ENCODE data around the gene MAP2K5.

The MAP2K5 gene

DNA sequence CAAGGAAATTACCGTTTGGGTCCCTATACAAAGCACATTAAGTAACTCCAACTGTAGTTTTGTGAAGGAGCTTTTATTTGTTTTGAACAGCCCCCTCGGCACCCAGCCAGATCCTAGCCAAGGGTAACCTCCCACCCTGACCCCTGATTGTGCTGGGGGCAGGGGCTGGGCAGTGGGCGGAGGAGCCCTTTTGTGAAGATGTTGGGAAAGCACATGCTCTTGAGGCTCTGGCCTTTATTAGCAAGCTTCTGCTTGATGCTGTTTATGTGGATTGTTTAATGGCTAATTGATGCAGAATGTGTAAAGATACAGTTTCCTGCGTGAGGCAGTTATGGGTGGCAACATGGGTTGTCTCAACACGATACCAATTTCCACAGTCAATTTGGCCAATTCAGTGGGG, 136.5 kb downstream of the MAP2K5 start:
- DNase-seq = no peak

DNA sequence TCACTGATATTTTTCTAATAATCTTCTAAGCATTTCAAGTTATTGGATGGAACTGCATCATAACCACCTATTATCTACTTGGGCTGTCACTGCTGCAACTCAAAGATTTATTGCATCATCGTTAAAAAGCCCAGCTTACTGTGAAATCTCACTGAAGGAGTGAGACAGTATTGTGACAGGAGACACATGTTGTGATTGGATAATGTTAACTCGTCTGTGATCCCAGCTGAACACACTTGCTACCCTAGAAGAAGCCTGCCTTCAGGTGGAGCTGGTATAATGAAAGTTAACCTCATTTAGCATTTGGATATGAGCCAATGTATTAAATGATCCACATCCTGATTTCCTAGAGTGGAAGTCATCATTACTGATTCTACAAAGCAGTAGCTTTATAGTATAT, 138.1 kb downstream of the MAP2K5 start:
- no peak for DNase-seq

DNA sequence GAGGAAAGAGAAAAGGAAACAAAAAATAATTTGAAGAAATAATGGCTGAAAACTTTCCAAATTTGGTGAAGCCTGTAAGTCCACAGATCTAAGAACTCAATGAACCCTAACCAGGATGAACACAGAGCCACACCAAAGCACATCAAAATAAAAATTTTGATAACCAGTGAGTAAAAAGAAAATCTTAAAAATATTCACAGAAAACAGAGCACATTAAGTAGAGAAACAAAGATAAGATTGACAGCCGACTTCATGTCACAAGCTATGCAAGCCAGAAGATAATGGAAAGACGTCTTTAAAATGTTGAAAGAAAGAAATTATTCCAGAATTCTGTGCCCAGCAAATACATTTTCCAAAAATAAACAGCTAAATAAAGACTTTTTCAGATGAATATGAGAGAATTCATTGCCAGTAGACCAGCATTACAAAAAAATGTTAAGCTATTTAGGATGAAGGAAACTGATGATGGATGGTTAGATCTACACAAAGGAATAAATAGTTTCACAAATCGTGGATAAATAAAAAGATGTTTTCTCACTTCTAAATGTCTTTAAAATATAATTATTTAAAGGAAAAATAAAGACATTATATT, 142.6 kb downstream of the MAP2K5 start:
- DNase-seq = no peak

DNA sequence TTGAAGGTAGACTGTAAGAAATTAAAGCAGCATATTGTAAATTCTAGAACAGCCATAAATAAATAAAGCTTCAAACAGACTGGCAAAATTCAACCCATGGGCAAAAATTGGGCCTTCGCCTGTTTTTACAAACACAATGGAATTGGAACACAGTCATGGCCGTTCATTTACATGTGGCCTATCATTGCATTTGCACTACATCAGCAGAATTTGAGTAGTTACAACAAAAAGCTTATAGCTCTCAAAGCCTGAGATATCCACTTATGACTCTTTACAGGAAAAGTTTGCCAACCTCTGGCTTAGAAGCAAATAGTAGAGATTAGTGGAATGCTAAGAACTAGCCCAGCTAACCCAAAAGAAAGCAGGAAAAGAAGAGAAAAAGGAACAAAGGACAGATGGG, 143.2 kb downstream of the MAP2K5 start:
- no peak for DNase-seq

DNA sequence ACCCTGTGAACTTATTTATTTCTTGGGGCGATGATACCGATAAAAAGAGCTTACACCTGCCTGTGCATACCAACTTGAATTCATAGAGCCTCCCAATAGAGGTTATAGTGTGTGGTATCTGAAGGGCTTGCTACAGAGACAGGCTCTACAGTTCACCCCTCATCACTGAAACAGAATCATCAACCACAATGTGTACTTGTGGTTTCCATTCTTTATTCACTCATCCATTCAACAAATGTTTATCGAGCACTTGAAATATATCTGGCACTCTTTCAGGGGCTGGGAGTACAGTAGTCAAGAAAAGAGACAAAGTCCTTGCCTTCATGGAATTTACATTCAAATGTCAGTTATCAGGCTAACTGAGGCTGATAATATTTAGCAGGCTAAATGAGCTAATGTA, 148.4 kb downstream of the MAP2K5 start:
- no peak for DNase-seq

DNA sequence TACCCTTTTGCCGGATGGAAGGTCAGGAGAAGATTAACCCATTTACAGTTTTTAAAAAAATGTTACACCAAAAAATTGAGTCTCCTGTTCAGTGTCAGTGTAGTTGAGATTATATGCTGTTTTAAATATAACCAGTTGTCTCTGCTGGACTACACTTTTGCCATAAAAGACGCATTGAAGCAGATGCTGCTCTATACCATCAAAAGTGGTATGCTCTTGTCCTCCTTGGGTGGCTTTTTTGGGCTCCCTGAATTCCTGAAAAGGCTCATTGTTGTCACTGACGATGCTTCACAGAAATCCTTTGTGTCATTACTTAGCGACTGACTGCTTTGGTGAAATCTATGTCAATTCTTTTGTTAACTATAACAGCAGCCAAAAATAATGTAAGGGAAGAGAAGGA, 148.9 kb downstream of the MAP2K5 start:
- DNase-seq = no peak

DNA sequence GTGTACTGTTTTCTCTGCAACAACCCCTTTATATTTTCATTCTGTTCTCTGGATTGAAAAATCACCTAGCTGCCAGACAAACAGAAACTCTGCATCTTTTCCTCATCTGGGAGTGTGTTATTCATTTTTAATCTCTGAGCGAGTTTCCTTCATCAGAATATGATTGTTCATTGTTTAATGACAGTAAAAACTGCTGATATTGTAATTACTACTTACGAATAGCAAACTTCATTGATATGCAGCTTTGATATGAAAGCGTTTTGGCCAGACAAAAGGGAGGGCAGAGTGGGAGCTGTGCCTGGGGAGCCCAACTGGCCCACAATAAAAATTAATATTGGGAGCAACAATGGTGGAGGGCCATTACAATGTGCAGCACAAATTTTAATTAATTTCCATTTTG, 150.1 kb downstream of the MAP2K5 start:
- DNase-seq = no peak

DNA sequence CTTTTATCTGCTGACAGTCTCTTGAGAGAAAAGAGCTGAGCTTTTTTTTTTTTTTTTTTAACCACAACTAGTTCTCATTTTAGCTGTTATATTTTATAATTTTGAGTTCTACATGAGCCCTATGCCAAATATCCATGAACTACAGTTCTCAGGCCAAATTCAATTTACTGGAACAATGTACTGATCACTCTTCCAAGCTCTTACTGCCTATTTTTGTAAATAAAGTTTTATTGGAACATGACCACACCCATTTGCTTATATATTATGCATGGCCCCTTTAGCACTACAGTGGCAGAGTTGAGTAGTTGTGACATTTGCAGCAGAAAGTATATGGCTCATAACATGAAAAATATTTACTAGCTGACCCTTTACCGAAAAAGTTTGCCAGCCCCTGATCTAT, 153.6 kb downstream of the MAP2K5 start:
- DNase-seq = no peak

DNA sequence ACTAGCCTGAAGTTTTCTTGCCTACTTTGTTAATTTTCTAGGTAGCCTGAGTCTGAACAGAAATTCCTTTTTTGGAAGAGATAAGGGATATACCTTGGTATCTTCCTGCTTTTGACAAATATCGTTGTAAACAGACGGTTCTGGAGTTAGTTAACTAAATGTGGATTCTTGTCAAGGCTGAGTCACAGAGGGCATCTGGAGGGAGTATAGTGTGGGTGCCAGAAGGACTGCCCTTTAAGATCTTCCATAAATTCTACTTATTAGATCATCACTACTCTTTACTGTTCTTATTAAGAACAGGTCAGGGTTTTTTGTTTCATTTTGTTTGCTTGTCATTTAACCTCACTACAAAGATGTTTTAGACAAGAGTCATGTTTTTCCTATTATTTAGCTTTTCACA, 157.5 kb downstream of the MAP2K5 start:
- no peak for DNase-seq

DNA sequence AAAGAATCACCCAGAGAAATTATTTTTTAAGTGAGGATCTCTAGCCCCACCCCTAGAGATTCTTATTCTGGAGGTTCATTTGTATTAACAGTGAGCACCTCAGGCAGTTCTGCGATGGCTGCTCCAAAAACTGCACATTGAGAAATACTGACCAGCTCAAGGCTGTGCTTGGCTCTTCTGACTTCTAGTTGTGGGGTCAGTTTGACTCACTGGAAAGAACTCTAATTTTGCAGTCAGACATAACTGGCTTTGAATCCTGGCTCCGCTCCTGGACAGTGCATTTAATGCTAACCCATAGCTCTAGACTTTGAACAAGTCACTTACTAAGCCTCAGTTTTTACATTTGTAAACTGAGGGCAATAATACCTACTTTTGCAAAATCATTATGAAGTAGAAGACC, 159.2 kb downstream of the MAP2K5 start:
- no peak for DNase-seq

DNA sequence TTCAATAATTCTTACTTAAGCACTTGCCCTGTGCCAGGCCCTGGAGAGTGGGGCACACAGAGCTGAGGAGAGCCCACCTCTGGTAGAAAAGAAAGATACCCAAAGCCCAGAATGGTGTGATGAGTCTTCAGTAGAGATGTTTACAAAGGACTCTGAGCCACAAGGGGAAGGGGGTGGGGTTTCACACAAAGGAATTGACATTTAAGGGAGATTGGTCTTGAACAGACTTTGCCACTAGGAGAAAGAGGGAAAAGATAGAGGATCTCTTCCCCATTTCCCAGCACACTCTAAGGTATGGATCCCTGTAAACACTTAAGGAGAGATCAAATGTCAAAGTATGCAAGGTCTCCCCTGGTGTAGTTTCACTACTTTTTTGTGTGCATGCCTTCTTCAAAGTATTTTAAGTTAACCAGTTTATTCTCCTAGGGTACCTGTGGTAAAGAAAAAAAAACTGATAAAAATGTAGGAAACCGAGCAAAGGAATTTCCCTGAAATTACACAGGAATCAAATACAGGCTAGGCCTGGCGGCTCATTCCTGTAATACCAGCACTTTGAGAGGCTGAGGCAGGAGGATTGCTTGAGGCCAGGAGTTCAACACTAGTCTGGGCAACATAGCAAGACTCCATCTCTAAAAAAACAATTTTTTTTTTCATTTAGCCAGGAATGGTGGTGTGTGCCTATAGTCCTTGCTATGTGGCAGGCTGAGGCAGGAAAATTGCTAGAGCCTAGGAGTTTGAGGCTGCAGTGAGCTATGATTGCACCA, 165.2 kb downstream of the MAP2K5 start:
- no peak for DNase-seq

DNA sequence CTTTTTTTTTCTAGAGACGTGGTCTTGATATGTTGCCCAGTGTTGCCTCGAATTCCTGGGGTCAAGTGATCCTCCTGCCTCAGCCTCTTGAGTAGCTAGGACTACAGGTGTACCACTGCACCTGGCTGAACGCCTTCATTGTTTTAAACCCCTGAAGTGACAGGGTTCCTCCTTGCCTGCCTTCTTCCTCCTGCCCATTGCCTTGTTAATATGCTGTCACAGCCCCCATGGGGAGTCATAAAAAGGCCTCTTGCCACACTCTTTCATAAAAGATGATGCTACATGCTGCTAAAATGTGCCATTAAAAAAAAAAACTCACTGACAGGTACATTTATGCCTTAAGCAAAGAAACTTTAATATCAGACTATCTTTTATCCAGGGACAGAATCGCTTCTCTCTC, 166.0 kb downstream of the MAP2K5 start:
- DNase-seq = no peak

DNA sequence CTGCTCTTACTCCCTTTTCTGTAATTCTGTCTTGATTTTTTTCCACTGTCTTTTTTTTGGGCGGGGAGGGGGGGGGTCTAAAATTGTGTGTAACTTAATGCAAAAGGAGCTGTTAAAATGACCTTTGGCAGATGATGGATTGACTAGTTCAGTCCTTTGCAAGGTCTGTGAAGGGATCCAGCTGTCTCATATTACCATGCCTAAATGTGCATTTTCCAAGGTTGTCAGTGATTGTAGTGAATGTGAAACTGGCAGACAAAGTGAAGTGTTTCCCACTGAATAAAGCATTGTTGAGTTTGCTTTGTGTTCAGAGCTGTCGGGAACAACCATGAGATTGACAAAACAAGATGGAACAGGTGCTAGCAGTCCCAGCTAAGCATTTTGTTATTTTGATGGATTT, 172.7 kb downstream of the MAP2K5 start:
- DNase-seq = no peak

DNA sequence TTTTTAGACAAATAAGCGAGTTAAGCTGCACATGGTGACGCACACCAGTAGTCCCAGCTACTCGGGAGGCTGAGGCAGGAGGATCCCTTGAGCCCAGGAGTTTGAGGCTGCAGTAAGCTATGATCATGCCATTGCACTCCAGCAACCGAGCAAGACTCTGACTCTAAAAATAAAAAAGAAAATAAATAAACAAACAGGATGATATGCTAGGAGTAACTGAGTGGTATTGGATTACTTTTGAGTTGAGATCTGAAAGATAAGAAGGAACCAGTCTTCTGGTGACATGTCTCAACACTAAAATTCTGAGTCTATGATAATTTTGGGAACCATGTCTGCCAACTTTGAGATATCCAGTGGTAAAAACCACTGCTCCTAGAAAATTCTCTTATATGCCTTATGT, 173.7 kb downstream of the MAP2K5 start:
- no peak for DNase-seq

DNA sequence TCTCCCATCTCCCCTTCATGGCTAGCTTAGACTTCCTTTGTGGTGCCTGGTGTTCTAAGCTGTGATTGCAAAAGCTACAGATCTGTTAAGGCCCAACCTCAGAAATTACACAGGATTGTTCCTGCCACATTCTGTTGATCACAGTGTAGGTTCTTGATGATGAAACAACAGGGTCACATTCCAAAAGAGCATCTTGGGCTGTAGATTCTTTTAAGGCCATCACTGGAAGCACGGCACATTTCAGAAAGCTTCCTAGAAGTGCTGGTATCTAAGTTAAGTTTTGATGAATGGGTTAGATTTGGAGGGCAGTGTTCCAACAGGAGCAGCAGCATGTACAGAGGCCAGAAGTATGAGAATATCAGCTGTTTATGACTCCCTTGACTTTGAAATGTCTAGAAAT, 175.3 kb downstream of the MAP2K5 start:
- DNase-seq = no peak

DNA sequence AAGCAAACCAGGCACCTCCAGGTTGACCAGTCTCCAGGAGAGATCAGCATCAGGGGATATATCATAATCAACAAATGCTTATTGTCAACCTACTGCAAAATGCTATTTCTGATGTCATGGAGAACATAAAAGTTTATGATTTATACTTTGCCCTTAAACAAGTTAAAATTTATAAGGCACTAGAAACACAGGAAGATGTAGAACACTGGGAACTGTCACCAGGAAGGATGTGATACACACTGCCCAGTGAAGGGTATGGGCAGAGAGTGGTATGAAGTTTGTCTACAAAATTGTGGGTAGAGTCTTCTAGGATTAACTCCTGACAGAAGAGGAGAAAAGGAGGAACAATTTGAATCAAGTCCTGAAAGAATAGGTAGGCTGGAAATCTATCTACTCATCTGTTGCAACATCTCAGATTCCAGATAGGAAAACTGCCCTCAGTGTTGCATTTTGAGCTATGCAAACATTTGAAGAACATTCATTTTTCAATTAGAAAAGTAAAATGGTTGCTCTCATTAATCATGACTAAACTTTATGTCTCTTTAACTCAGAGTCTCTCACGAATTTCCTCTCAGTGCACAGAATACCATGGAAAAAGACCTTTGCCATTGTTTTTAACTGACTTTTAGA, 176.9 kb downstream of the MAP2K5 start:
- DNase-seq = no peak

DNA sequence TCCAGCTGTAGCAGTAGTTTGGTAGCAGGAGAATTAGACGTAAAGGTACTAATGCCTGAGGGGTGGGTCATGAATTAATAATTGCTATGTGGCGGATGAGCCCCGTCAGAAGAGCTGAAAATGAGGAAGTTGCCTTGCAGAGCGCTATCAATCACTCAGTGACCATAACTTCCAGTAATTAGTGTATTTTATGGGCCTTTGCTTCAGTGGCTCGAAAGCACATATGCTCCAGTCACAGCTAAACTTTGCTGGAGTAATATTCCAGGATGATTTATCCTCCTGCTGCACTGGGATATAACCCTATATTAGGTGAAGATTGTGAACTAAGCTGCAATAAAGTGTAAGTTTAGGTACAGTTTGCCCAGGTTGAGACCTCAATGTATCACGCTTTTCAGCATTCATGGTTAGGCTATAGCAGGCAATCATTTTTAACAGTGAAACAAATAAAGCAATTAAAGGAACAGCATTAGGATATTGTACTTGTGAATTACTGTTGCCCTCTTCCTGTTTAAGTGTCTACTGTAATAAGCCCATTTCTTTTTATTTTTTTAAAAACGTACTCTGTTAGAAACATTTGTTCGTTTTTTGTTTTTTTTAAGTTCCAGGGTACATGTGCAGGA, 178.2 kb downstream of the MAP2K5 start:
- DNase-seq = no peak

DNA sequence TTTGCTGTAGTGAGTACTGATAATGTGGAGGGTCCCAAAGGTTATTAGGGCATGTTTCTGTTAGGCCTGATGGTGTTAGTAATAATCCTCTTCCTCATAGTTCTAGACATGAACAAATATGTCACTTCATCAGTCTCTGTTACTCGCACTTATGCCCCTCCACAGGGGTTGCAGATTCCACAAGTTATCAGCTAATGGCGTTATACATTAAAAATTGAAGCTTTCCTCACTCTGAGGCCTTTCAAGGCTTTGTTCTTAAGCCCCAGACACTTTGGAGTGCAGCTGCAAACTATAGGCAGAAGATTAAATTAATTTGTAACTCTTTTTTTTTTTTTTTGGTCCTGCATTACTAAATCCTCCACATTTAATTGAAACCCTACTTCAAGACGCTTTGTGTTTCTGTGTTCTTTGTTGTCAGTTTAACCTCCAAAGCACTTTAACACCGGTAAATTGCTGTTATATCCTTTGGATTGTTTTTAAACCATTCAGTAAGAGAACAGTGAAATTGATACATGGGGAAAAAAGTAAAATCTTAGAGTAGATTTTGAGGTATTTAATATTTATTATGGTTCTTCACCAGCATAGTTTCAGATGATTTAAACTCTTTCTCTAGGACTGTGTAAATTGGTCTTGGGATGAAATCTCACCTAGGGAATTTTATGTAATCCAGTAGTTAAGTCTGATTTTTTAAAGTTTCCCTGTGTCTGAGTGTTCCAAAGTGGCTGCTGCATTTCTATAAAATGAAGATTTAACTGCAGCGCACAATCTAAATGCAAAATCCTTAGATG, 179.7 kb downstream of the MAP2K5 start:
- DNase-seq = no peak

DNA sequence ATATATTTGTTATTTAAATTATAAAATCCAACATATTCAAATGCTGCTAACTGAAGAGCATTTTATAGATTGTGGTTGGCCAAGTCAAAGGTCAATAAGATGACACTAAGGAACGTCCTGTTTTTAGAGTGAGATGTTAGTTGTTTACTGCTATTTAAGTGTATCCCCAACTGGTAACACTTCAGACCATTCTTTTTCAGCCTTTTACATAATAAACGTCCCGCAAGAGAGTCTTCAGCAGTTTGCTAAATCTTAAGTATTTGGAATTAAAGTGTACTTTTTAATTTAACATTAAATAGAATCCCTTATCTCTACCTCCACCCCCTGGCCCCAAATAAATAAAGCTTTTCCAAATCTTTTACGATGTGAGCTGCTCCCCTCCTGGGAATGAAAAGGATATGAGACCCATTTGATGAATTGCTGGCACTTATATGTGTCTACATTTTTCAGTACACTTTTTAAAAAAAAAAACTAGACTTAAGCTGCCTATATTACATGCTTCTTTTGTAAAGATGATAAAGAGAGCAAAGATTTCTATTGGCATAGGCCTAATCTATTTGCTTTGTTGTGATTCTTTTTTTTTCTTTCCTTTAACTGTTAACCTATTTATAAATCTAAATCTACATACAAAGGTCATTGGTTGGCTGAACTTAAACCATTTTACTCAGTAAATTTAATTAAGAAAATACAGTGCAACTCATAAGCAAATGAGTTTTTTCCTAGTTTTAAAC, 181.0 kb downstream of the MAP2K5 start:
- DNase-seq = no peak

DNA sequence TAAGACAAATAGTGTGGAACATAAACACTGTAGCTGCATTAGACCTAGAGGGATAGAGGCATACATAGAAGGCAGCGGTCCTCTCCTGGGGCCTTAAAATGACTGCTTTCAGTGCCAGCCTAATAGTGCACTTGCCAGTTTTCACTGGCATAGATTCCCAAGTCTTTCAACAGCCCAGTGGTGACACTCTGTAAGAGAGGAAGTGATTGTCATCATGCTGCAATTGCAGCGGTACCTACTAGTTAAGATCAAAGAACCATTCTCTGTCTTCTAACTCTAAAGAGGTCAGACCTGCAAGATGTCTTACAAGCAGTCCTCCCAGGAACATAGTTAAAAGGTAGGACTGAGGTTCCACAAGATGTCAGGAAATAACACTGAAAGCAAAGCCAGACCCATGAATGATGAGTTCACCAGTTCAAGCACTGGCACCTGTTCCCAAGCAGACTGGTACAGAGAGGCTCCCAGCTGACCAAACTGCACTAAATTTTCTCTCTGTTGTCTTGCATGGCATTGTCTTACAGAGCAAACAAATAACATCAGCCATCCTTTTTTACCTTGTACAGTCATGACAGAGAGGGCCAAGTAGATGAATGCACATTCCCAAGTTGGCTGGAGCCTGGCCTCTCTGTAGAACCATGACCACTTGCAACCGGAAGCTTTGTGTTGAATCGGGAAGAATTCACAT, 182.3 kb downstream of the MAP2K5 start:
- no peak for DNase-seq

DNA sequence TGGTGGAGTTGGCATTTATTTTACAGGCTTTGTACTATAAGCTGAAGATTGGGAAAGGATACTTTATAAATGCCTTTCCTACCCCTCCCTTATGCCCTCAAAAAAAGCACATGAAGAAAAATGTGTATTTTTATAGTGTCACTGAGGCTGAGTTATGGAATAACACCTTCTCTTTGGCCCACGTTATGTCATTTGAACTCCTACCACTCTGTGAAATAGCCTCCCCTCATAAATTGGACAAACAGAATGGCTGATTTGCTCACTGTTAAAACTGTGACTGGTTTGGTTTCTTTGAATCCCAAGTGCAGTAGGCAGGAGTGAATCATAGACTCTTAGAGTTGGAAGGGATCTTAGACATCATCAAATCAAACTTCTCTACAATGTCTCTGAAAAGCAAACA, 187.6 kb downstream of the MAP2K5 start:
- DNase-seq = no peak
